Suprapubic skin (tissue), 4 donors: ENCODE results near the gene HMCN1.

Source experiments
- POLR2A ChIP-seq, 2 donors: fragments of 450-650 bp; IDR thresholded peaks; one replicate each; pipeline ENCODE4 v1.6.1; 2017; ENCODE audit warnings: antibody characterized with exemption in 2 of 2, mild to moderate bottlenecking in 2 of 2, moderate library complexity in 2 of 2
- POLR2AphosphoS5 ChIP-seq, 3 donors: sonication (generic); formaldehyde crosslinking; IDR thresholded peaks; one replicate each; pipeline ENCODE4 v1.6.1; 2017; ENCODE audit warnings: antibody characterized with exemption in 3 of 3
- TF ChIP-seq, protein P1 (sequence below), 2 donors: fragments of 200-600 bp in 1 of 2; fragments of 450-650 bp in 1 of 2; sonication (generic) in 1 of 2; IDR thresholded peaks; one replicate each; pipeline ENCODE4 v1.5.1; 2016 to 2019; ENCODE audit warnings: antibody characterized with exemption in 2 of 2, mild to moderate bottlenecking in 1 of 2, moderate library complexity in 1 of 2

DNA sequence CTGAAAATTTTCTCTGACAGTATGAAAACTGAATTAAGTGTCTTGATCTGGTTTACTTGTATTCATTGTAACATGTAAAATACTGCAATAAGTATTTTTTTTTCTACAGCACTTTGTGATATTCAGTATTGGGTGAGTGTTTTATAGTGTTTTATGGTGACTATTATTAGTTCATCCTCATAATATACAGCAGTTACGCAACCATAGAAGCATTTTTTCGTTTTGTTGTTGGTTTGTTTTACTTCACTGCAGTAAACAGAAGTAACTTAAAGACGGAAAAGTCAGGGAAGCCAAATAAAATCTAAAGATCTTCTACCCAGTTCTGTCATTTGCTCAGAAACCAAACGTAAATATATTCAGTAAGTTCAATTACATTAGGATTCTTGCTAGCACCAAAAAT lies 390.8 kb downstream of the HMCN1 start:
- TF ChIP-seq POLR2A (IDR thresholded peaks at IDR 0.05) (no peak), POLR2AphosphoS5 (IDR thresholded peaks at IDR 0.05) (no peak)
- TF ChIP-seq, protein P1, sequence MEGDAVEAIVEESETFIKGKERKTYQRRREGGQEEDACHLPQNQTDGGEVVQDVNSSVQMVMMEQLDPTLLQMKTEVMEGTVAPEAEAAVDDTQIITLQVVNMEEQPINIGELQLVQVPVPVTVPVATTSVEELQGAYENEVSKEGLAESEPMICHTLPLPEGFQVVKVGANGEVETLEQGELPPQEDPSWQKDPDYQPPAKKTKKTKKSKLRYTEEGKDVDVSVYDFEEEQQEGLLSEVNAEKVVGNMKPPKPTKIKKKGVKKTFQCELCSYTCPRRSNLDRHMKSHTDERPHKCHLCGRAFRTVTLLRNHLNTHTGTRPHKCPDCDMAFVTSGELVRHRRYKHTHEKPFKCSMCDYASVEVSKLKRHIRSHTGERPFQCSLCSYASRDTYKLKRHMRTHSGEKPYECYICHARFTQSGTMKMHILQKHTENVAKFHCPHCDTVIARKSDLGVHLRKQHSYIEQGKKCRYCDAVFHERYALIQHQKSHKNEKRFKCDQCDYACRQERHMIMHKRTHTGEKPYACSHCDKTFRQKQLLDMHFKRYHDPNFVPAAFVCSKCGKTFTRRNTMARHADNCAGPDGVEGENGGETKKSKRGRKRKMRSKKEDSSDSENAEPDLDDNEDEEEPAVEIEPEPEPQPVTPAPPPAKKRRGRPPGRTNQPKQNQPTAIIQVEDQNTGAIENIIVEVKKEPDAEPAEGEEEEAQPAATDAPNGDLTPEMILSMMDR (IDR thresholded peaks at IDR 0.05), result no peak
